ENCODE data around the gene NPAS2. TPM values are rescaled to one million over a fixed set of nuclear protein-coding genes. Genes with fewer than 3 reads are reported as not detected.

NPAS2 gene
- total RNA-seq, 1 experiment from 2014 or later = 38.3 TPM

GRCh38 chr2:100814453-100814852 lies 5.5 kb upstream of the NPAS2 start:
- no peak overlapping the region for H3K4me2 ChIP-seq
- H3K27me3 ChIP-seq (ENCODE audit: insufficient read depth, low read depth) = no peaks in the 10 kb centered on the region
- H3K36me3 ChIP-seq (ENCODE audit: low read depth) = no peaks in the 10 kb centered on the region
- ChIA-PET POLR2A (ENCODE audit: unreplicated experiment) (no interaction called here), CTCF (no interaction called here)
- H3K79me2 ChIP-seq (ENCODE audit: low read depth) = peaks cover 16% of the 10 kb centered on the region; the same call in 1 of the 2 replicates
- no peak for TF ChIP-seq CTCF (conservative IDR thresholded peaks at IDR 0.05)
- TF ChIP-seq EZH2 (IDR thresholded peaks at IDR 0.05; ENCODE audit: low read depth) = no peak
- H3K4me1 ChIP-seq (replicated peaks; ENCODE audit: insufficient read depth) = peaks cover 17% of the 10 kb centered on the region
- no peak for DNase-seq
- intact Hi-C loops (cut with micrococcal nuclease; ENCODE audit: unreplicated experiment) = no loop called here
- no peak overlapping the region for H3K4me3 ChIP-seq
- no peak overlapping the region for H2AFZ ChIP-seq
- BruUV-seq (replicated peaks) = no TSS peak
- no peaks in the 10 kb centered on the region for H4K20me1 ChIP-seq (ENCODE audit: insufficient read depth)
- no peaks in the 10 kb centered on the region for H3K9me3 ChIP-seq (ENCODE audit: insufficient read depth, low read depth)
- H3F3A ChIP-seq (ENCODE audit: insufficient read depth, low read depth) = peaks cover 24% of the 10 kb centered on the region
- no peaks in the 10 kb centered on the region for H3K9me2 ChIP-seq (ENCODE audit: insufficient read depth)
- no peak overlapping the region for H3K27ac ChIP-seq

- no TSS peak for BruUV-seq (replicated peaks)
- ChIA-PET CTCF (interaction anchor here (1.3 kb wide), 1 partner anchor 86 kb away, joined by 3 read pairs; no protein-coding TSS in a partner anchor), POLR2A (ENCODE audit: unreplicated experiment) (no interaction called here)
- peak overlapping the region; percentile 73; the same call in 1 of the 2 replicates for H3K4me3 ChIP-seq
- intact Hi-C loops (cut with micrococcal nuclease; ENCODE audit: unreplicated experiment) = no loop called here
- no peak overlapping the region for H2AFZ ChIP-seq
- peak overlapping the region; percentile 83 for H3K27ac ChIP-seq
- H3K9me2 ChIP-seq (ENCODE audit: insufficient read depth) = no peaks in the 10 kb centered on the region
- H3K36me3 ChIP-seq (ENCODE audit: low read depth) = 0 out of 2 replicates have a peak, but pooled peaks cover 7% of the 10 kb centered on the region
- peaks cover 41% of the 10 kb centered on the region for H3K79me2 ChIP-seq (ENCODE audit: low read depth)
- no peaks in the 10 kb centered on the region for H4K20me1 ChIP-seq (ENCODE audit: insufficient read depth)
- H3K27me3 ChIP-seq (ENCODE audit: insufficient read depth, low read depth) = no peaks in the 10 kb centered on the region
- H3K9me3 ChIP-seq (ENCODE audit: insufficient read depth, low read depth) = no peaks in the 10 kb centered on the region
- H3F3A ChIP-seq (ENCODE audit: insufficient read depth, low read depth) = peaks cover 24% of the 10 kb centered on the region
- H3K4me1 ChIP-seq (replicated peaks; ENCODE audit: insufficient read depth) = peaks cover 22% of the 10 kb centered on the region
- H3K4me2 ChIP-seq = peak overlapping the region; percentile 75
- DNase-seq = no peak
- no peak for TF ChIP-seq CTCF (conservative IDR thresholded peaks at IDR 0.05)
- TF ChIP-seq EZH2 (IDR thresholded peaks at IDR 0.05; ENCODE audit: low read depth) = no peak
Observed at GRCh38 chr2:100817388-100817985, 2.5 kb upstream of the NPAS2 start.

GRCh38 chr2:100818003-100818605 lies 1.8 kb upstream of the NPAS2 start:
- ChIA-PET POLR2A (ENCODE audit: unreplicated experiment) (interaction anchor here (0.7 kb wide), 1 partner anchor 37 kb away, joined by 4 read pairs; no protein-coding TSS in a partner anchor), CTCF (interaction anchor here (1.3 kb wide), 1 partner anchor 85 kb away, joined by 3 read pairs; no protein-coding TSS in a partner anchor)
- Histone ChIP-seq H4K20me1 (ENCODE audit: insufficient read depth) (peaks cover 4% of the 10 kb centered on the region), H3K9me2 (ENCODE audit: insufficient read depth) (no peaks in the 10 kb centered on the region), H3F3A (ENCODE audit: insufficient read depth, low read depth) (peaks cover 24% of the 10 kb centered on the region), H2AFZ (peak overlapping the region; percentile 88), H3K9me3 (ENCODE audit: insufficient read depth, low read depth) (no peaks in the 10 kb centered on the region), H3K27me3 (ENCODE audit: insufficient read depth, low read depth) (no peaks in the 10 kb centered on the region), H3K4me2 (peak overlapping the region; percentile 75), H3K79me2 (ENCODE audit: low read depth) (peaks cover 47% of the 10 kb centered on the region), H3K4me3 (peak overlapping the region; percentile 73), H3K4me1 (replicated peaks; ENCODE audit: insufficient read depth) (peaks cover 26% of the 10 kb centered on the region), H3K27ac (peak overlapping the region; percentile 83), H3K36me3 (ENCODE audit: low read depth) (peaks cover 10% of the 10 kb centered on the region; the same call in 1 of the 2 replicates)
- peak in 1 of 2 experiments; percentile 71 for DNase-seq
- intact Hi-C loops (cut with micrococcal nuclease; ENCODE audit: unreplicated experiment) = loop anchor here (1.0 to 2.0 kb wide), 4 partner anchors 37 to 208 kb away; no protein-coding TSS in a partner anchor
- TF ChIP-seq EZH2 (IDR thresholded peaks at IDR 0.05; ENCODE audit: low read depth) (no peak), CTCF (conservative IDR thresholded peaks at IDR 0.05) (no peak)
- no TSS peak for BruUV-seq (replicated peaks)

Data from PC-9 (cell line).